Measurements from ENCODE around the gene OR2W1. TPM values are rescaled to one million over a fixed set of nuclear protein-coding genes. Genes with fewer than 3 reads are reported as not detected.

The OR2W1 gene
- total RNA-seq, 1 experiment from 2014 or later, result not detected

DNA sequence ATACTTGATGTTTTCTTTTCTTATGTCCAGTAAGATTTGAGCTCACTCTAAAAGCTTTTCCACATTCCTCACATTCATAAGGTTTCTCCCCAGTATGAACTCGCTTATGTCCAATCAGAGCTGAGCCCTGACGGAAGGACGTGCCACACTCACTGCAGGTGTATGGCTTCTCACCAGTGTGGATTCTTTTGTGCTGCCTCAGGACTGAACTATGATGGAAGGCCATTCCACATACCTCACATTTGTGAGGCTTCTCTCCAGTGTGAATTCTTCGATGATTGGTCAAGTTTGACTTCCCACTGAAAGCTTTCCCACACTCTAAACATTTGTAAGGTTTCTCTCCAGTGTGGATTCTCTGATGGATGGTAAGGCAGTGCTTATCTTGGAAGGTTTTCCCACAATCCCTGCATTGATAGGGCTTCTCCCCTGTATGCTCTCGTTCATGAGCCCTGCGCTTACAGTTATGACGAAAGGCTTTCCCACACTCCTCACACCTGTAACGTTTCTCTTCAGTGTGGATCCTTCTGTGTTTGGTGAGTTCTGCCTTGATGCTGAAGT, 49.8 kb downstream of the OR2W1 start:
- Histone ChIP-seq H3K23ac (ENCODE audit: insufficient read length, low read depth, low read length) (no peak overlapping the region), H2AFZ (ENCODE audit: low read length) (no peak overlapping the region), H2BK20ac (ENCODE audit: low read depth, low read length, poor library complexity, severe bottlenecking) (no peak overlapping the region), H2BK15ac (ENCODE audit: low read depth, low read length) (no peak overlapping the region), H3K9me3 (ENCODE audit: control insufficient read depth, low read depth, low read length) (no peaks in the 10 kb centered on the region), H2BK5ac (ENCODE audit: insufficient read length, low read length) (no peak overlapping the region), H4K8ac (replicated peaks; ENCODE audit: insufficient read length, low read depth, low read length) (no peak overlapping the region), H3K79me1 (ENCODE audit: insufficient read depth, low read depth, low read length, poor library complexity, severe bottlenecking) (no peaks in the 10 kb centered on the region), H3K9ac (ENCODE audit: extremely low read depth, insufficient read length, low read length) (no peak overlapping the region), H4K20me1 (ENCODE audit: control insufficient read depth, insufficient read depth, insufficient read length) (no peaks in the 10 kb centered on the region), H3K14ac (ENCODE audit: insufficient read depth, low read length) (no peak overlapping the region), H3K56ac (ENCODE audit: insufficient read length, low read depth, low read length) (no peak overlapping the region), H2BK120ac (ENCODE audit: low read depth, low read length, poor library complexity, severe bottlenecking) (no peak overlapping the region), H3K27ac (ENCODE audit: insufficient read length, low read depth, low read length) (no peak overlapping the region), H2BK12ac (ENCODE audit: insufficient read length, low read depth, low read length) (no peak overlapping the region), H2AK5ac (ENCODE audit: insufficient read length, low read length) (no peak overlapping the region), H3K4me1 (ENCODE audit: insufficient read depth, low read length) (no peaks in the 10 kb centered on the region), H4K5ac (ENCODE audit: insufficient read length, low read depth, low read length) (no peak overlapping the region), H3T11ph (ENCODE audit: low read length) (no peak overlapping the region), H3K23me2 (ENCODE audit: insufficient read length, low read depth, low read length, poor library complexity, severe bottlenecking) (no peaks in the 10 kb centered on the region), H3K79me2 (ENCODE audit: insufficient read depth, low read length) (no peaks in the 10 kb centered on the region), H3K27me3 (ENCODE audit: insufficient read depth, low read length) (no peaks in the 10 kb centered on the region), H3K4me2 (ENCODE audit: insufficient read depth, insufficient read length, low read length) (no peak overlapping the region), H4K91ac (ENCODE audit: insufficient read length, low read depth, low read length) (no peak overlapping the region), H3K4ac (ENCODE audit: low read depth, low read length) (no peak overlapping the region), H3K18ac (ENCODE audit: insufficient read length, low read depth, low read length) (no peak overlapping the region)
- Mint-ChIP-seq H3K4me1 (no peaks in the 10 kb centered on the region), H3K4me3 (no peak overlapping the region; a peak in 1 of 5 replicates), H3K9me3 (peaks cover 0 to 6% of the 10 kb centered on the region in 2 experiments; a peak in 4 of 5 replicates), H3K36me3 (ENCODE audit: insufficient read depth in 1 of 3, low read depth in 3 of 3) (peaks cover 0 to 3% (median 3%) of the 10 kb centered on the region in 3 experiments; a peak in 3 of 7 replicates), H3K27me3 (ENCODE audit: low read depth) (peaks cover 2% of the 10 kb centered on the region), H3K27ac (no peak overlapping the region)
- no CpG with 5 or more reads among the region's 8 CpGs for WGBS (ENCODE audit: extremely low coverage, insufficient read length, low lambda C conversion rate)
- TF ChIP-seq, protein P1, sequence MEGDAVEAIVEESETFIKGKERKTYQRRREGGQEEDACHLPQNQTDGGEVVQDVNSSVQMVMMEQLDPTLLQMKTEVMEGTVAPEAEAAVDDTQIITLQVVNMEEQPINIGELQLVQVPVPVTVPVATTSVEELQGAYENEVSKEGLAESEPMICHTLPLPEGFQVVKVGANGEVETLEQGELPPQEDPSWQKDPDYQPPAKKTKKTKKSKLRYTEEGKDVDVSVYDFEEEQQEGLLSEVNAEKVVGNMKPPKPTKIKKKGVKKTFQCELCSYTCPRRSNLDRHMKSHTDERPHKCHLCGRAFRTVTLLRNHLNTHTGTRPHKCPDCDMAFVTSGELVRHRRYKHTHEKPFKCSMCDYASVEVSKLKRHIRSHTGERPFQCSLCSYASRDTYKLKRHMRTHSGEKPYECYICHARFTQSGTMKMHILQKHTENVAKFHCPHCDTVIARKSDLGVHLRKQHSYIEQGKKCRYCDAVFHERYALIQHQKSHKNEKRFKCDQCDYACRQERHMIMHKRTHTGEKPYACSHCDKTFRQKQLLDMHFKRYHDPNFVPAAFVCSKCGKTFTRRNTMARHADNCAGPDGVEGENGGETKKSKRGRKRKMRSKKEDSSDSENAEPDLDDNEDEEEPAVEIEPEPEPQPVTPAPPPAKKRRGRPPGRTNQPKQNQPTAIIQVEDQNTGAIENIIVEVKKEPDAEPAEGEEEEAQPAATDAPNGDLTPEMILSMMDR (conservative IDR thresholded peaks at IDR 0.05), result no peak
- DNase-seq, result no peak

Other genes starting within 250 kb of the OR2W1 start
- 93.1 and 98.2 TPM in 2 replicates for gene TRIM27, start 121.2 kb downstream of the OR2W1 start, total RNA-seq (2021)
- gene ZNF311, start 39.9 kb downstream of the OR2W1 start, total RNA-seq (2021), result 0.57 and 0.68 TPM in 2 replicates
- not detected in 2 replicates for gene OR2B3, start 42.1 kb upstream of the OR2W1 start, total RNA-seq (2021)
- gene OR2J1, start 54.3 kb upstream of the OR2W1 start, total RNA-seq (2021), result not detected in 2 replicates
- not detected in 2 replicates for gene OR2J3, start 62.9 kb upstream of the OR2W1 start, total RNA-seq (2021)
- gene OR2J2, start 125.7 kb upstream of the OR2W1 start, total RNA-seq (2021), result not detected in 2 replicates